ENCODE results near the gene TMEM30A. TPM values are rescaled to one million over a fixed set of nuclear protein-coding genes. Genes with fewer than 3 reads are reported as not detected.

TMEM30A gene
- total and polyA plus RNA-seq, 2 of the 13 experiments (the other 11 are each of a cell fraction or from before 2014, with no cell fraction given): 17.6 to 54.4 TPM

DNA sequence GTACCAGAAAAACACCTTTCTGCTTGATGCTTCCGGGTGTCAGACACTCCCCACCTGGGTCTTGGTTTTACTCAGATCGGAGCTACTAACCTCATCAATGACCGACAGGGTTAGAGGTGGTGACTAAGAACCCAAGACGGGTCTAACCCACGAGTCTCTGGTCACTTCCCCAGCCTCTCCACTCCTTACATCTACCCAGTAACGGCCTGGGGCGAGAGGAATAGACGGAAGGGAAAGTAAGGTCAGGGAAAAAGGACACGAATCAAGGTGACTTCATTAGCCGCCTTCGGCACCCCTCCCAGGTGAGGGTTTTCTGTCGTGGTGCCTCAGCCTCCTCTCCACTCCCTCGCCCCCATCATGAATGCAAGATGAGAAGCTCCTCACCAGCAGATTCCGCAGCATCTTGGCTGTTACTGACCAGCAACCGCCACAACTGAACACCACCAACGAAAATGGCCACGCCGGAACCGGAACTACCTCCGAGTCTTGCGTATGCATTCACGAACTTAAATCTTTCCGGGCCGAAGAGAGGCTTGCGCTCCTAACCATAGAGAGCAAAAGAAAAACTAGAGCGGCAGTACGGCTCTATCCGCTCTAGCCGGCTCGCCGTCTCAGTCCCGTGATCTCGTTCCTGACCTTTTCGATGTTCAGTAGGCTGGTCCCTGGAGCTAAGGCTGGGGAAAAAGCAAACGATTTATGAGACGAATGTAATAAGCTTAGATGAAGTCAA lies 41.1 kb downstream of the TMEM30A start, which contains the start of gene COX7A2 (continued):
- TF ChIP-seq EHMT2 (IDR thresholded peaks at IDR 0.05; ENCODE audit: borderline replicate concordance, low read depth, low read length): peak; percentile 80; the same call in 1 of the 2 replicates
- TF ChIP-seq, protein P1, sequence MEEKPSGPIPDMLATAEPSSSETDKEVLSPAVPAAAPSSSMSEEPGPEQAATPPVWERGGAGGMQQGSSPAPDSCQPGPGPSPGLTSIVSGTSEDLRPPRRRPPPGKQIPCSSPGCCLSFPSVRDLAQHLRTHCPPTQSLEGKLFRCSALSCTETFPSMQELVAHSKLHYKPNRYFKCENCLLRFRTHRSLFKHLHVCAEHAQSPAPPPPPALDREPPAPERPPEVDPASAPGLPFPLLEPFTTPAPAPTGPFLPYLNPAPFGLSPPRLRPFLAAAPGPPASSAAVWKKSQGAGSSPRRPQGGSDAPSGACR (CRISPR knock-in tag; IDR thresholded peaks at IDR 0.05): peak; percentile 85; the same call in 1 of the 2 replicates
- TF ChIP-seq, protein P2, sequence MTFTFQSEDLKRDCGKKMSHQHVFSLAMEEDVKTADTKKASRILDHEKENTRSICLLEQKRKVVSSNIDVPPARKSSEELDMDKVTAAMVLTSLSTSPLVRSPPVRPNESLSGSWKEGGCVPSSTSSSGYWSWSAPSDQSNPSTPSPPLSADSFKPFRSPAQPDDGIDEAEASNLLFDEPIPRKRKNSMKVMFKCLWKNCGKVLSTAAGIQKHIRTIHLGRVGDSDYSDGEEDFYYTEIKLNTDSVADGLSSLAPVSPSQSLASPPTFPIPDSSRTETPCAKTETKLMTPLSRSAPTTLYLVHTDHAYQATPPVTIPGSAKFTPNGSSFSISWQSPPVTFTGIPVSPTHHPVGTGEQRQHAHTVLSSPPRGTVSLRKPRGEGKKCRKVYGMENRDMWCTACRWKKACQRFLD (CRISPR knock-in tag; IDR thresholded peaks at IDR 0.05; ENCODE audit: borderline replicate concordance): no peak
- TF ChIP-seq, protein P3, sequence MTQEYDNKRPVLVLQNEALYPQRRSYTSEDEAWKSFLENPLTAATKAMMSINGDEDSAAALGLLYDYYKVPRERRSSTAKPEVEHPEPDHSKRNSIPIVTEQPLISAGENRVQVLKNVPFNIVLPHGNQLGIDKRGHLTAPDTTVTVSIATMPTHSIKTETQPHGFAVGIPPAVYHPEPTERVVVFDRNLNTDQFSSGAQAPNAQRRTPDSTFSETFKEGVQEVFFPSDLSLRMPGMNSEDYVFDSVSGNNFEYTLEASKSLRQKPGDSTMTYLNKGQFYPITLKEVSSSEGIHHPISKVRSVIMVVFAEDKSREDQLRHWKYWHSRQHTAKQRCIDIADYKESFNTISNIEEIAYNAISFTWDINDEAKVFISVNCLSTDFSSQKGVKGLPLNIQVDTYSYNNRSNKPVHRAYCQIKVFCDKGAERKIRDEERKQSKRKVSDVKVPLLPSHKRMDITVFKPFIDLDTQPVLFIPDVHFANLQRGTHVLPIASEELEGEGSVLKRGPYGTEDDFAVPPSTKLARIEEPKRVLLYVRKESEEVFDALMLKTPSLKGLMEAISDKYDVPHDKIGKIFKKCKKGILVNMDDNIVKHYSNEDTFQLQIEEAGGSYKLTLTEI (CRISPR knock-in tag; conservative IDR thresholded peaks at IDR 0.05): no peak
- TF ChIP-seq ZNF747 (CRISPR knock-in tag; IDR thresholded peaks at IDR 0.05; ENCODE audit: borderline replicate concordance): peak; percentile 82; the same call in 1 of the 2 replicates
- TF ChIP-seq PHF8 (CRISPR knock-in tag; IDR thresholded peaks at IDR 0.05): peak; percentile 86
- peak; percentile 90; the same call in 1 of the 2 replicates for TF ChIP-seq YEATS4 (CRISPR knock-in tag; IDR thresholded peaks at IDR 0.05; ENCODE audit: borderline replicate concordance)
- peak; percentile 96 for TF ChIP-seq GABPB1 (CRISPR knock-in tag; IDR thresholded peaks at IDR 0.05)
- 0 out of 2 replicates have a peak, but pooled peaks have one; percentile 54 for TF ChIP-seq NKX3-1 (CRISPR knock-in tag; IDR thresholded peaks at IDR 0.05)
- peak; percentile 85 for TF ChIP-seq TAF1 (CRISPR knock-in tag; IDR thresholded peaks at IDR 0.05)
- TF ChIP-seq, protein P4, sequence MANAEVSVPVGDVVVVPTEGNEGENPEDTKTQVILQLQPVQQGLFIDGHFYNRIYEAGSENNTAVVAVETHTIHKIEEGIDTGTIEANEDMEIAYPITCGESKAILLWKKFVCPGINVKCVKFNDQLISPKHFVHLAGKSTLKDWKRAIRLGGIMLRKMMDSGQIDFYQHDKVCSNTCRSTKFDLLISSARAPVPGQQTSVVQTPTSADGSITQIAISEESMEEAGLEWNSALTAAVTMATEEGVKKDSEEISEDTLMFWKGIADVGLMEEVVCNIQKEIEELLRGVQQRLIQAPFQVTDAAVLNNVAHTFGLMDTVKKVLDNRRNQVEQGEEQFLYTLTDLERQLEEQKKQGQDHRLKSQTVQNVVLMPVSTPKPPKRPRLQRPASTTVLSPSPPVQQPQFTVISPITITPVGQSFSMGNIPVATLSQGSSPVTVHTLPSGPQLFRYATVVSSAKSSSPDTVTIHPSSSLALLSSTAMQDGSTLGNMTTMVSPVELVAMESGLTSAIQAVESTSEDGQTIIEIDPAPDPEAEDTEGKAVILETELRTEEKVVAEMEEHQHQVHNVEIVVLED (CRISPR knock-in tag; IDR thresholded peaks at IDR 0.05; ENCODE audit: borderline replicate concordance): peak; percentile 93
- peak; percentile 75 for TF ChIP-seq TGIF2 (CRISPR knock-in tag; IDR thresholded peaks at IDR 0.05)
- TF ChIP-seq CBX5 (CRISPR knock-in tag; IDR thresholded peaks at IDR 0.05; ENCODE audit: borderline replicate concordance): 0 out of 2 replicates have a peak, but pooled peaks have one; percentile 91
- TF ChIP-seq, protein P5, sequence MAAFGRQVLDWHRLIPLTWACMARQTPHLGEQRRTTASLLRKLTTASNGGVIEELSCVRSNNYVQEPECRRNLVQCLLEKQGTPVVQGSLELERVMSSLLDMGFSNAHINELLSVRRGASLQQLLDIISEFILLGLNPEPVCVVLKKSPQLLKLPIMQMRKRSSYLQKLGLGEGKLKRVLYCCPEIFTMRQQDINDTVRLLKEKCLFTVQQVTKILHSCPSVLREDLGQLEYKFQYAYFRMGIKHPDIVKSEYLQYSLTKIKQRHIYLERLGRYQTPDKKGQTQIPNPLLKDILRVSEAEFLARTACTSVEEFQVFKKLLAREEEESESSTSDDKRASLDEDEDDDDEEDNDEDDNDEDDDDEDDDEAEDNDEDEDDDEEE (CRISPR knock-in tag; IDR thresholded peaks at IDR 0.05): no peak
- TF ChIP-seq MZF1 (CRISPR knock-in tag; IDR thresholded peaks at IDR 0.05; ENCODE audit: borderline replicate concordance): no peak
- TF ChIP-seq, protein P6, sequence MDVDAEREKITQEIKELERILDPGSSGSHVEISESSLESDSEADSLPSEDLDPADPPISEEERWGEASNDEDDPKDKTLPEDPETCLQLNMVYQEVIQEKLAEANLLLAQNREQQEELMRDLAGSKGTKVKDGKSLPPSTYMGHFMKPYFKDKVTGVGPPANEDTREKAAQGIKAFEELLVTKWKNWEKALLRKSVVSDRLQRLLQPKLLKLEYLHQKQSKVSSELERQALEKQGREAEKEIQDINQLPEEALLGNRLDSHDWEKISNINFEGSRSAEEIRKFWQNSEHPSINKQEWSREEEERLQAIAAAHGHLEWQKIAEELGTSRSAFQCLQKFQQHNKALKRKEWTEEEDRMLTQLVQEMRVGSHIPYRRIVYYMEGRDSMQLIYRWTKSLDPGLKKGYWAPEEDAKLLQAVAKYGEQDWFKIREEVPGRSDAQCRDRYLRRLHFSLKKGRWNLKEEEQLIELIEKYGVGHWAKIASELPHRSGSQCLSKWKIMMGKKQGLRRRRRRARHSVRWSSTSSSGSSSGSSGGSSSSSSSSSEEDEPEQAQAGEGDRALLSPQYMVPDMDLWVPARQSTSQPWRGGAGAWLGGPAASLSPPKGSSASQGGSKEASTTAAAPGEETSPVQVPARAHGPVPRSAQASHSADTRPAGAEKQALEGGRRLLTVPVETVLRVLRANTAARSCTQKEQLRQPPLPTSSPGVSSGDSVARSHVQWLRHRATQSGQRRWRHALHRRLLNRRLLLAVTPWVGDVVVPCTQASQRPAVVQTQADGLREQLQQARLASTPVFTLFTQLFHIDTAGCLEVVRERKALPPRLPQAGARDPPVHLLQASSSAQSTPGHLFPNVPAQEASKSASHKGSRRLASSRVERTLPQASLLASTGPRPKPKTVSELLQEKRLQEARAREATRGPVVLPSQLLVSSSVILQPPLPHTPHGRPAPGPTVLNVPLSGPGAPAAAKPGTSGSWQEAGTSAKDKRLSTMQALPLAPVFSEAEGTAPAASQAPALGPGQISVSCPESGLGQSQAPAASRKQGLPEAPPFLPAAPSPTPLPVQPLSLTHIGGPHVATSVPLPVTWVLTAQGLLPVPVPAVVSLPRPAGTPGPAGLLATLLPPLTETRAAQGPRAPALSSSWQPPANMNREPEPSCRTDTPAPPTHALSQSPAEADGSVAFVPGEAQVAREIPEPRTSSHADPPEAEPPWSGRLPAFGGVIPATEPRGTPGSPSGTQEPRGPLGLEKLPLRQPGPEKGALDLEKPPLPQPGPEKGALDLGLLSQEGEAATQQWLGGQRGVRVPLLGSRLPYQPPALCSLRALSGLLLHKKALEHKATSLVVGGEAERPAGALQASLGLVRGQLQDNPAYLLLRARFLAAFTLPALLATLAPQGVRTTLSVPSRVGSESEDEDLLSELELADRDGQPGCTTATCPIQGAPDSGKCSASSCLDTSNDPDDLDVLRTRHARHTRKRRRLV (CRISPR knock-in tag; IDR thresholded peaks at IDR 0.05): 0 out of 2 replicates have a peak, but pooled peaks have one; percentile 36

Data from HepG2 (cell line).